Duodenal mucosa (tissue), 2 donors: ENCODE data around the gene XG.
"Not testable (repeated sequence)": the region's sequence is repeated elsewhere in the genome, so short reads cannot be mapped to it uniquely, and the experiment has no call there.

Source experiments
- H3K27ac ChIP-seq: one replicate; pipeline ENCODE4 v1.7.0; 2013; ENCODE audit warnings: low read depth, low read length
- H3K27me3 ChIP-seq, 2 donors: one replicate each; pipeline ENCODE4 v1.7.0; 2013; ENCODE audit warnings: low read length in 2 of 2, control low read depth in 1 of 2; ENCODE audit not compliant: insufficient read depth in 2 of 2, control insufficient read depth in 1 of 2
- H3K36me3 ChIP-seq, 2 donors: one replicate each; pipeline ENCODE4 v1.7.0; 2013; ENCODE audit warnings: low read length in 2 of 2, control low read depth in 1 of 2; ENCODE audit not compliant: insufficient read depth in 2 of 2, control insufficient read depth in 1 of 2
- H3K4me1 ChIP-seq, 2 donors: one replicate each; pipeline ENCODE4 v1.7.0; 2013; ENCODE audit warnings: low read length in 2 of 2, control low read depth in 1 of 2; ENCODE audit not compliant: insufficient read depth in 2 of 2, control insufficient read depth in 1 of 2
- H3K4me3 ChIP-seq, 2 donors: one replicate each; pipeline ENCODE4 v1.7.0; 2013; ENCODE audit warnings: low read length in 2 of 2, low read depth in 1 of 2
- H3K9ac ChIP-seq, 2 donors: one replicate each; pipeline ENCODE4 v1.7.0; 2013; ENCODE audit warnings: low read length in 2 of 2, low read depth in 1 of 2
- H3K9me3 ChIP-seq, 2 donors: one replicate each; pipeline ENCODE4 v1.7.0; 2013; ENCODE audit warnings: low read length in 2 of 2, control low read depth in 1 of 2; ENCODE audit not compliant: control insufficient read depth in 1 of 2

XG gene, protein sequence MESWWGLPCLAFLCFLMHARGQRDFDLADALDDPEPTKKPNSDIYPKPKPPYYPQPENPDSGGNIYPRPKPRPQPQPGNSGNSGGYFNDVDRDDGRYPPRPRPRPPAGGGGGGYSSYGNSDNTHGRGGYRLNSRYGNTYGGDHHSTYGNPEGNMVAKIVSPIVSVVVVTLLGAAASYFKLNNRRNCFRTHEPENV

DNA sequence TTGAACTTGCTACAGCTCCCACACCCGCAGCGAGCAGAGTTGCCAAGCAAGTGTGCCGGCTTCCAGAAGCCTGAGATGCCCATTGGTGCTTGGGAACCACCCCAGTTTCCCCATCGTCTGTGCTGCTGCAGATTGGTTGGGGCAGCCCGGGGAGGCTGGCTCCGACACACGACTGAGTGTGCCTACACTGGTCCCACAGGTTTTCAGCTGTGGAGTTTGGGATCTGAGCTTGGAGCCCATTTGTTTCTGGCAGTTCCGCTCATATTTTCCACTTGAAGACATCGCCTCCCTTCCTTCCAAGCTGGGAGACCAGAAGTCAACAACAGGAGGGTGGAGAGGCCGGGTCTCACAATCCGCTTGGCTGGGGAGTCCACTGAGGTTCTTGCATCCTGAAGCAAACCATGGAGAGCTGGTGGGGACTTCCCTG is at the start of gene XG:
Gene XG, plus strand, starts transcription at position 167 of the 427 bp plus-strand sequence. Its CDS starts 235 bp downstream, at position 402.
- not testable (repeated sequence) for H3K4me3 ChIP-seq, H3K4me1 ChIP-seq, H3K9me3 ChIP-seq, H3K27me3 ChIP-seq, H3K27ac ChIP-seq, H3K36me3 ChIP-seq, H3K9ac ChIP-seq

- Histone ChIP-seq H3K4me3 (no peak overlapping the region), H3K4me1 (peaks cover 25 to 55% of the 10 kb centered on the region in 2 donors), H3K27me3 (no peaks in the 10 kb centered on the region), H3K27ac (no peak overlapping the region), H3K36me3 (peaks cover 6 to 24% of the 10 kb centered on the region in 2 donors), H3K9me3 (no peaks in the 10 kb centered on the region), H3K9ac (peak overlapping the region in 1 of 2 donors; percentile 35)
Observed at GRCh38 chrX:2703991-2704369, 47.9 kb upstream of the XG start.

- H3K9ac ChIP-seq, result no peak overlapping the region
- H3K4me3 ChIP-seq, result no peak overlapping the region
- peaks cover 3 to 24% of the 10 kb centered on the region in 2 donors for H3K36me3 ChIP-seq
- H3K9me3 ChIP-seq, result no peaks in the 10 kb centered on the region
- H3K27me3 ChIP-seq, result no peaks in the 10 kb centered on the region
- H3K27ac ChIP-seq, result no peak overlapping the region
- peaks cover 37 to 67% of the 10 kb centered on the region in 2 donors for H3K4me1 ChIP-seq
Observed at GRCh38 chrX:2705046-2705832, 46.6 kb upstream of the XG start.

DNA sequence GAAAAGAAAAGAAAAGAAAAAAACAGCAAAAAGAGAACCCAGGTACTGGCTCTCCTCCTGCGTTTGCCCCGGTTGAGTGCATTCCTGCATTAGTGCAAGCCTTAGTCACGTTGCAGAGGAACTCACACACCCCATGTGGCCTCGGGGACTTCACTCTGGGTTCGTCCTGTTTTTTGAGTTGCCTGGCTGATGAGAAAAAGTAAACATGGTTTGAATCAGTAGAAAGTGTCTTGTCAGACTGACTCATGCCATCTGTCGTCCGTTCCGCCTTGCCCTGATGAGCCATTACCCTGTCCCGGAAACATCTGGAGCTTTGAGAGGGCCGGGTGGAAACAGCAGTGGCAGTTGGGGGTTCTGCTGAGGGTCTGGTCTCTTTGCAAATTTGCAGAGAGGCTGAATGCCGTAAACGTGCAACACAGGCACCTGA is 44.5 kb upstream of the XG start:
- Histone ChIP-seq H3K27ac (no peak overlapping the region), H3K9ac (no peak overlapping the region), H3K4me1 (peaks cover 37 to 63% of the 10 kb centered on the region in 2 donors), H3K27me3 (no peaks in the 10 kb centered on the region), H3K4me3 (peak overlapping the region; percentile 20 to 36), H3K36me3 (peaks cover 0 to 18% of the 10 kb centered on the region in 2 donors), H3K9me3 (no peaks in the 10 kb centered on the region)

- peaks cover 6 to 25% of the 10 kb centered on the region in 2 donors for H3K36me3 ChIP-seq
- no peaks in the 10 kb centered on the region for H3K9me3 ChIP-seq
- no peak overlapping the region for H3K9ac ChIP-seq
- H3K27ac ChIP-seq, result no peak overlapping the region
- peaks cover 37 to 61% of the 10 kb centered on the region in 2 donors for H3K4me1 ChIP-seq
- H3K4me3 ChIP-seq, result no peak overlapping the region
- no peaks in the 10 kb centered on the region for H3K27me3 ChIP-seq
Observed at GRCh38 chrX:2708021-2708420, 43.8 kb upstream of the XG start.

DNA sequence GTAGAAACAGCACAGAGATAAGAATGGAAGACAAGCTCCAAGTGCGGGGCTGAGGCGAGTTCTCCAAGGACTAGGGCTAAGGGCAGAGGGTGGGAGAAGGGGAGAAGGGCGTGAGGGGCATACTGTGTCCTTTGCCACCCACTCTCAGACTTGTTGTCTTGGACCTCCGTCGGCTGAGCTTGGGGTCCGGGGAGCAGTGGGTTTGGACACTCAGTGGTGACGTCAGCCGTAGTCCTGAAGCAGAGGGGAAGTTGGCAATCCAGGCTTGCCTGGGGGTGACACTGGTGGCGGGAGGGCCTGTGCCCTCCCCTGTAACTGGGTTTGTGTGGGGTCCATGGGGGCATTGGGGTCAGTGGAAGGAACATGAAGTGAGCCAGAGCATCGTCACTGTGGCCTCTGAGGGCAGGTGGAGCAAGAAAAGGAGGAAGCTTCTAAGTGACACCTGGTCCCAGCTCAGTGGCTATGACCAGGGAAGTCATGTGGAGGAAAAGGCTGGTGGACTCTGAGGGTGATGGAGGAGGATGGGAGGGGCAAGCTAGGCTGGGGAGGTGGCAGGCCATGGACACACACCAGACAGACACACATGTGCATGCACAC is 43.1 kb upstream of the XG start:
- H3K4me1 ChIP-seq, result peaks cover 35 to 55% of the 10 kb centered on the region in 2 donors
- H3K4me3 ChIP-seq, result no peak overlapping the region
- no peaks in the 10 kb centered on the region for H3K9me3 ChIP-seq
- no peak overlapping the region for H3K27ac ChIP-seq
- H3K36me3 ChIP-seq, result peaks cover 12 to 30% of the 10 kb centered on the region in 2 donors
- H3K9ac ChIP-seq, result no peak overlapping the region
- no peaks in the 10 kb centered on the region for H3K27me3 ChIP-seq

- Histone ChIP-seq H3K9ac (peak overlapping the region in 1 of 2 donors; percentile 7), H3K4me1 (peaks cover 30 to 46% of the 10 kb centered on the region in 2 donors), H3K27me3 (no peaks in the 10 kb centered on the region), H3K36me3 (peaks cover 12 to 30% of the 10 kb centered on the region in 2 donors), H3K4me3 (peak overlapping the region in 1 of 2 donors; percentile 32), H3K9me3 (no peaks in the 10 kb centered on the region), H3K27ac (no peak overlapping the region)
Observed at GRCh38 chrX:2709556-2709955, 42.3 kb upstream of the XG start.

GRCh38 chrX:2710041-2710840 is 41.6 kb upstream of the XG start:
- Histone ChIP-seq H3K9ac (peak overlapping the region in 1 of 2 donors; percentile 7), H3K4me3 (peak overlapping the region; percentile 32 to 47), H3K27me3 (no peaks in the 10 kb centered on the region), H3K9me3 (no peaks in the 10 kb centered on the region), H3K36me3 (peaks cover 16 to 30% of the 10 kb centered on the region in 2 donors), H3K27ac (no peak overlapping the region), H3K4me1 (peaks cover 30 to 39% of the 10 kb centered on the region in 2 donors)

DNA sequence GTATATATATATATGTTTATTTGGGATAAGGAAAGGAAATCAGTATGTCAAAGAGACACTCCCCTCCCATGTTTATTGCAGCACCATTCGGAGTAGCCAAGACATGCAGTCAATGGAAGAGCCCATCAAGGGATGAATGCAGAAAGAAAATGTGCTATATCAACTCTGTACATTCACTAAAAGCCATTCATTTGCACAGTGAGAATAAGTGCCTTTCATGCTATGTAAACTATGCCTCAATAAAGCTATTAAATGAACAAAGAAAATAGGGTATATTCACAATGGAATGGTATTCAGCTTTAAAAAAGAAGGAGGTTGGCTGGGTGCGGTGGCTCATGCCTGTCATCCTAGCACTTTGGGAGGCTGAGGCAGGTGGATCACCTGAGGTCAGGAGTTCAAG is 40.4 kb upstream of the XG start:
- Histone ChIP-seq H3K27ac (no peak overlapping the region), H3K9ac (no peak overlapping the region), H3K27me3 (no peaks in the 10 kb centered on the region), H3K4me1 (peaks cover 30 to 39% of the 10 kb centered on the region in 2 donors), H3K4me3 (no peak overlapping the region), H3K36me3 (peaks cover 17 to 39% of the 10 kb centered on the region in 2 donors), H3K9me3 (no peaks in the 10 kb centered on the region)
